ENCODE results near the gene FETUB. TPM values are rescaled to one million over a fixed set of nuclear protein-coding genes. Genes with fewer than 3 reads are reported as not detected.

FETUB gene
- total and polyA plus RNA-seq, 5 donors from 2014 or later, result not detected

- ATAC-seq (ENCODE audit: low read depth in 2 of 2), result no peak
- no peaks in the 10 kb centered on the region for H3K36me3 Mint-ChIP-seq
- H3K4me1 Mint-ChIP-seq, result no peaks in the 10 kb centered on the region
- H3K27ac ChIP-seq (ENCODE audit: insufficient read depth, low read length, poor library complexity, severe bottlenecking), result no peak overlapping the region
- H3K4me3 Mint-ChIP-seq, result no peak overlapping the region
- peaks cover 47% of the 10 kb centered on the region for H3K27me3 Mint-ChIP-seq
- H3K27ac Mint-ChIP-seq, result no peak overlapping the region
- no peak for DNase-seq
- H3K4me3 ChIP-seq (ENCODE audit: low read depth, low read length), result no peak overlapping the region
- H3K9me3 ChIP-seq (ENCODE audit: control insufficient read depth in 2 of 2, low read length in 2 of 2), result no peaks in the 10 kb centered on the region
- H3K9me3 Mint-ChIP-seq, result peaks cover 0 to 1% (median 0%) of the 10 kb centered on the region in 7 donors
- H3K4me1 ChIP-seq (ENCODE audit: control insufficient read depth, insufficient read depth, low read length, poor library complexity, severe bottlenecking), result no peaks in the 10 kb centered on the region
- H3K36me3 ChIP-seq (ENCODE audit: control insufficient read depth, insufficient read depth, low read length), result no peaks in the 10 kb centered on the region
- H3K27me3 ChIP-seq (ENCODE audit: control insufficient read depth, insufficient read depth, low read length), result peaks cover 14% of the 10 kb centered on the region
These were observed 730 bp downstream of the FETUB start for GRCh38 chr3:186640929-186641328.

DNA sequence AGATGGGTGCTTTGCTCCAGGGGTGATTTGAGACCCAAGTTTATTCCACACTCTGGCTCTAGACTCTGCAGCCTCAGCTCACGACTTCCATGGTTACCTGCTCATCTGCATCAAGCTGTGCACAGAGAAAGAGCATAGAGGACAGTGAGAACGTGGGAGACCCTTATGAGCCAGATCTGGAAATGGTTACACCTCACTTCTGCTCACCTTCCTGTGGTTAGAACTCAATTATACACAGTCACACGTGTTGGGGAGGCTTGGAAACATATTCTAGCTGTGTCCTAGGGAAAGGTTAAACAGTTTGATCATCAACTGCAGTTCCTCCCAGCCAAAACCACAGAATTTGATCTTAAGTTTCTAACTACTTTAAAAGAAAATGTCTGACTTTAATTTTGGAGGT, 1.8 kb downstream of the FETUB start:
- Mint-ChIP-seq H3K27ac (no peak overlapping the region), H3K36me3 (no peaks in the 10 kb centered on the region), H3K4me3 (no peak overlapping the region), H3K9me3 (peaks cover 0 to 1% (median 0%) of the 10 kb centered on the region in 7 donors), H3K4me1 (no peaks in the 10 kb centered on the region), H3K27me3 (peaks cover 46% of the 10 kb centered on the region)
- Histone ChIP-seq H3K36me3 (ENCODE audit: control insufficient read depth, insufficient read depth, low read length) (no peaks in the 10 kb centered on the region), H3K4me3 (ENCODE audit: low read depth, low read length) (no peak overlapping the region), H3K9me3 (ENCODE audit: control insufficient read depth in 2 of 2, low read length in 2 of 2) (no peaks in the 10 kb centered on the region), H3K4me1 (ENCODE audit: control insufficient read depth, insufficient read depth, low read length, poor library complexity, severe bottlenecking) (no peaks in the 10 kb centered on the region), H3K27ac (ENCODE audit: insufficient read depth, low read length, poor library complexity, severe bottlenecking) (no peak overlapping the region), H3K27me3 (ENCODE audit: control insufficient read depth, insufficient read depth, low read length) (peaks cover 14% of the 10 kb centered on the region)
- no peak for ATAC-seq (ENCODE audit: low read depth in 2 of 2)
- no peak for DNase-seq

DNA sequence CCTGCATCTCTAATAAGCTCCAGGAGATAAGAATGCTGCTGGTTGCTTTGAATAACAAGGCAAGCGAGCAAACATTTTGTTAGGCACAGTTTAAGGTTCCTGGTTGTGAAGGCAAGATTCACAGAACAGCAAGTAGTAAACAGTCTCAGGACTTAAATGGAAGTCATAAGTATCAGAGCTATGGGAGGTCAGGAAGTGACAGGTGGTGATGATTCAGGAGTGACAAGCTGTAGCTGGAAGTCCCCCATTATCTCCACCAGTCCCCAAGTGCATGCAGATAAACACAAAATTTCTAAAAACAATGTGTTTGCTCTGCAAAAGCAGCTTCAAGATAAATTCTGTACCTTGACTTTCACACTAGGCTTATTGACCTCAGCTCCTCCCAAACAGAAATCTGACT, 3.3 kb downstream of the FETUB start:
- no peaks in the 10 kb centered on the region for H3K36me3 Mint-ChIP-seq
- H3K4me3 ChIP-seq (ENCODE audit: low read depth, low read length), result no peak overlapping the region
- H3K4me1 Mint-ChIP-seq, result no peaks in the 10 kb centered on the region
- H3K27me3 Mint-ChIP-seq, result peaks cover 42% of the 10 kb centered on the region
- H3K9me3 ChIP-seq (ENCODE audit: control insufficient read depth in 2 of 2, low read length in 2 of 2), result no peaks in the 10 kb centered on the region
- peaks cover 16% of the 10 kb centered on the region for H3K27me3 ChIP-seq (ENCODE audit: control insufficient read depth, insufficient read depth, low read length)
- H3K36me3 ChIP-seq (ENCODE audit: control insufficient read depth, insufficient read depth, low read length), result no peaks in the 10 kb centered on the region
- H3K27ac Mint-ChIP-seq, result no peak overlapping the region
- no peaks in the 10 kb centered on the region for H3K4me1 ChIP-seq (ENCODE audit: control insufficient read depth, insufficient read depth, low read length, poor library complexity, severe bottlenecking)
- no peak overlapping the region for H3K27ac ChIP-seq (ENCODE audit: insufficient read depth, low read length, poor library complexity, severe bottlenecking)
- DNase-seq (peak in 1 of 3 donors; percentile 38), ATAC-seq (ENCODE audit: low read depth in 2 of 2) (peak in 1 of 2 donors; percentile 45)
- peaks cover 0 to 1% (median 0%) of the 10 kb centered on the region in 7 donors for H3K9me3 Mint-ChIP-seq
- no peak overlapping the region for H3K4me3 Mint-ChIP-seq

DNA sequence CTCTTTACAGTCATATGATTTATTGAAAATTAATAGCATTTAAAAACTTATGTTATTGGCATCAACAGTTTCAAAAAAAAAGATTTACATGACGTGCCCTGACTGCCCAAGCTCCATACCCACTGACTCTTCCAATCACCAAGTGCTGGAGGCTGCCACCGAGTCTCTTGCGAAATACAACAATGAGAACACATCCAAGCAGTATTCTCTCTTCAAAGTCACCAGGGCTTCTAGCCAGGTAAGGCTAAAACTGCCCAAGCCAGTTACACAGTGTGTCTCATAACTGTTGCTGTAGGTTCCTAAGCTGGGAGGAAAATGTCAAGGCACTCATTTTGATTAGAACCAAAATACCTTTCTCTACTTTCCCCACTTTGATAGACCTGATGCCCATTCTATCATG, 4.5 kb downstream of the FETUB start:
- Mint-ChIP-seq H3K36me3 (no peaks in the 10 kb centered on the region), H3K4me1 (no peaks in the 10 kb centered on the region), H3K27ac (no peak overlapping the region), H3K27me3 (peaks cover 43% of the 10 kb centered on the region), H3K4me3 (no peak overlapping the region), H3K9me3 (peaks cover 0 to 1% (median 0%) of the 10 kb centered on the region in 7 donors)
- Histone ChIP-seq H3K36me3 (ENCODE audit: control insufficient read depth, insufficient read depth, low read length) (no peaks in the 10 kb centered on the region), H3K27ac (ENCODE audit: insufficient read depth, low read length, poor library complexity, severe bottlenecking) (no peak overlapping the region), H3K4me3 (ENCODE audit: low read depth, low read length) (no peak overlapping the region), H3K9me3 (ENCODE audit: control insufficient read depth in 2 of 2, low read length in 2 of 2) (no peaks in the 10 kb centered on the region), H3K27me3 (ENCODE audit: control insufficient read depth, insufficient read depth, low read length) (peaks cover 18% of the 10 kb centered on the region), H3K4me1 (ENCODE audit: control insufficient read depth, insufficient read depth, low read length, poor library complexity, severe bottlenecking) (no peaks in the 10 kb centered on the region)
- no peak for DNase-seq
- ATAC-seq (ENCODE audit: low read depth in 2 of 2), result no peak

GRCh38 chr3:186646106-186646505, 5.9 kb downstream of the FETUB start:
- Mint-ChIP-seq H3K9me3 (peaks cover 0 to 1% (median 0%) of the 10 kb centered on the region in 7 donors), H3K4me1 (no peaks in the 10 kb centered on the region), H3K36me3 (no peaks in the 10 kb centered on the region), H3K4me3 (no peak overlapping the region), H3K27ac (no peak overlapping the region), H3K27me3 (peaks cover 33% of the 10 kb centered on the region)
- Histone ChIP-seq H3K9me3 (ENCODE audit: control insufficient read depth in 2 of 2, low read length in 2 of 2) (no peaks in the 10 kb centered on the region), H3K4me3 (ENCODE audit: low read depth, low read length) (no peak overlapping the region), H3K27ac (ENCODE audit: insufficient read depth, low read length, poor library complexity, severe bottlenecking) (no peak overlapping the region), H3K27me3 (ENCODE audit: control insufficient read depth, insufficient read depth, low read length) (peaks cover 14% of the 10 kb centered on the region), H3K4me1 (ENCODE audit: control insufficient read depth, insufficient read depth, low read length, poor library complexity, severe bottlenecking) (no peaks in the 10 kb centered on the region), H3K36me3 (ENCODE audit: control insufficient read depth, insufficient read depth, low read length) (no peaks in the 10 kb centered on the region)
- no peak for DNase-seq
- no peak for ATAC-seq (ENCODE audit: low read depth in 2 of 2)

GRCh38 chr3:186646841-186647240, 6.6 kb downstream of the FETUB start:
- H3K36me3 Mint-ChIP-seq, result no peaks in the 10 kb centered on the region
- H3K9me3 Mint-ChIP-seq, result peaks cover 0 to 1% (median 0%) of the 10 kb centered on the region in 7 donors
- ATAC-seq (ENCODE audit: low read depth in 2 of 2) (no peak), DNase-seq (no peak)
- Histone ChIP-seq H3K36me3 (ENCODE audit: control insufficient read depth, insufficient read depth, low read length) (no peaks in the 10 kb centered on the region), H3K4me1 (ENCODE audit: control insufficient read depth, insufficient read depth, low read length, poor library complexity, severe bottlenecking) (no peaks in the 10 kb centered on the region), H3K9me3 (ENCODE audit: control insufficient read depth in 2 of 2, low read length in 2 of 2) (no peaks in the 10 kb centered on the region), H3K4me3 (ENCODE audit: low read depth, low read length) (no peak overlapping the region), H3K27ac (ENCODE audit: insufficient read depth, low read length, poor library complexity, severe bottlenecking) (no peak overlapping the region), H3K27me3 (ENCODE audit: control insufficient read depth, insufficient read depth, low read length) (peaks cover 13% of the 10 kb centered on the region)
- no peak overlapping the region for H3K27ac Mint-ChIP-seq
- H3K27me3 Mint-ChIP-seq, result peaks cover 30% of the 10 kb centered on the region
- H3K4me3 Mint-ChIP-seq, result no peak overlapping the region
- no peaks in the 10 kb centered on the region for H3K4me1 Mint-ChIP-seq

- no peak overlapping the region for H3K4me3 Mint-ChIP-seq
- no peak for DNase-seq
- Histone ChIP-seq H3K4me1 (ENCODE audit: control insufficient read depth, insufficient read depth, low read length, poor library complexity, severe bottlenecking) (no peaks in the 10 kb centered on the region), H3K27me3 (ENCODE audit: control insufficient read depth, insufficient read depth, low read length) (peaks cover 9% of the 10 kb centered on the region), H3K36me3 (ENCODE audit: control insufficient read depth, insufficient read depth, low read length) (no peaks in the 10 kb centered on the region), H3K4me3 (ENCODE audit: low read depth, low read length) (no peak overlapping the region), H3K9me3 (ENCODE audit: control insufficient read depth in 2 of 2, low read length in 2 of 2) (no peaks in the 10 kb centered on the region), H3K27ac (ENCODE audit: insufficient read depth, low read length, poor library complexity, severe bottlenecking) (no peak overlapping the region)
- H3K27ac Mint-ChIP-seq, result no peak overlapping the region
- no peaks in the 10 kb centered on the region for H3K36me3 Mint-ChIP-seq
- H3K9me3 Mint-ChIP-seq, result no peaks in the 10 kb centered on the region
- no peak for ATAC-seq (ENCODE audit: low read depth in 2 of 2)
- H3K27me3 Mint-ChIP-seq, result peaks cover 29% of the 10 kb centered on the region
- no peaks in the 10 kb centered on the region for H3K4me1 Mint-ChIP-seq
These were observed 8.7 kb downstream of the FETUB start for GRCh38 chr3:186648851-186649250.

DNA sequence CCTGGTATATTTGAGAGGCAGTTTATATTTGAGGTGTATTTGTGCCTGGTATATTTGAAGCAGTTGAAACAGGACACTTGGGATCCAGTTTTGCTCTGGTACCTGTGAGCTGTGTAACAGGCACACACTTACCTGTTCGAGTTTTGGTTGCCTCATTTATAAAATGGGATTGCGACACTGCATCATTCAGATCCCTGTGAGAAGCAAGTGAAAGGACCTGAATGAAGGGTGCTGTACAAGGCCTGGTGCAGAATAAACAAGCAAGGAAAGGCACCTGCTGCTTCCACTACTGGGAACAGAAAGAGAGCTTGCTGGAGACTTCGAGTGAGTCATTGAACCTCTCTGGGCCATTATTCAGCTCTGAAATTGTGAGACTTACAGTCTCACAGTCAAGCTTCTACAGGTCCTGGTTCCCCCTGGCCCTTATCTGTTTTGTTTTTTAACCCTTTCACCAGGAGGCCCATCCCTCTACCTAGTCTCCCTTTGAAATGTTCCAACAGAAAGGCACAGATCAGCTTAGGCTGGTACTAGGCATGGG, 11.5 kb downstream of the FETUB start:
- no peak overlapping the region for H3K27ac Mint-ChIP-seq
- no peaks in the 10 kb centered on the region for H3K4me1 Mint-ChIP-seq
- Histone ChIP-seq H3K27me3 (ENCODE audit: control insufficient read depth, insufficient read depth, low read length) (peaks cover 9% of the 10 kb centered on the region), H3K9me3 (ENCODE audit: control insufficient read depth in 2 of 2, low read length in 2 of 2) (no peaks in the 10 kb centered on the region), H3K4me1 (ENCODE audit: control insufficient read depth, insufficient read depth, low read length, poor library complexity, severe bottlenecking) (no peaks in the 10 kb centered on the region), H3K27ac (ENCODE audit: insufficient read depth, low read length, poor library complexity, severe bottlenecking) (no peak overlapping the region), H3K4me3 (ENCODE audit: low read depth, low read length) (no peak overlapping the region), H3K36me3 (ENCODE audit: control insufficient read depth, insufficient read depth, low read length) (no peaks in the 10 kb centered on the region)
- no peak overlapping the region for H3K4me3 Mint-ChIP-seq
- no peaks in the 10 kb centered on the region for H3K36me3 Mint-ChIP-seq
- ATAC-seq (ENCODE audit: low read depth in 2 of 2) (no peak), DNase-seq (no peak)
- H3K9me3 Mint-ChIP-seq, result no peaks in the 10 kb centered on the region
- peaks cover 19% of the 10 kb centered on the region for H3K27me3 Mint-ChIP-seq

All from CD4-positive, CD25-positive, alpha-beta regulatory T cell (primary cell).